Smooth muscle cell (in vitro differentiated cells): ENCODE data around the gene ZHX3. TPM values are rescaled to one million over a fixed set of nuclear protein-coding genes. Genes with fewer than 3 reads are reported as not detected.

Experiments
- DNase-seq: peaks from one replicate; lab custom pipeline; 2025; ENCODE audit not compliant: unreplicated experiment; lab: John Stamatoyannopoulos, UW
- H2AFZ ChIP-seq: fragments of 200-600 bp; sonication (generic); 2 replicates; pipeline ENCODE4 v1.6.0; 2016; ENCODE audit warnings: antibody characterized with exemption, low read depth, mild to moderate bottlenecking
- H3F3A ChIP-seq: fragments of 200-600 bp; sonication (generic); 2 replicates; pipeline ENCODE4 v1.6.0; 2017; ENCODE audit warnings: antibody characterized with exemption, low read depth
- H3K27ac ChIP-seq: fragments of 200-600 bp; sonication (generic); 2 replicates; pipeline ENCODE4 v1.5.1; 2016; ENCODE audit warnings: low read depth, mild to moderate bottlenecking
- H3K27me3 ChIP-seq: fragments of 200-600 bp; sonication (generic); 2 replicates; pipeline ENCODE4 v1.6.1; 2016; ENCODE audit warnings: low read depth, mild to moderate bottlenecking
- H3K36me3 ChIP-seq: fragments of 200-600 bp; sonication (generic); 2 replicates; pipeline ENCODE4 v1.5.1; 2016; ENCODE audit warnings: low read depth
- H3K4me1 ChIP-seq: fragments of 200-600 bp; sonication (generic); 2 replicates; pipeline ENCODE4 v1.5.1; 2016; ENCODE audit warnings: low read depth
- H3K4me2 ChIP-seq: fragments of 200-600 bp; sonication (generic); 2 replicates; pipeline ENCODE4 v1.6.0; 2016; ENCODE audit warnings: mild to moderate bottlenecking
- H3K4me3 ChIP-seq: fragments of 200-600 bp; sonication (generic); 2 replicates; pipeline ENCODE4 v1.5.1; 2016; ENCODE audit warnings: mild to moderate bottlenecking
- H3K79me2 ChIP-seq: fragments of 200-600 bp; sonication (generic); 2 replicates; pipeline ENCODE4 v1.6.0; 2016; ENCODE audit warnings: low read depth, mild to moderate bottlenecking
- H3K9ac ChIP-seq: fragments of 200-600 bp; sonication (generic); 2 replicates; pipeline ENCODE4 v1.6.0; 2016; ENCODE audit warnings: low read depth
- H3K9me3 ChIP-seq: fragments of 200-600 bp; sonication (generic); replicated peaks from 2 replicates; pipeline ENCODE4 v1.5.1; 2016; ENCODE audit warnings: low read depth
- H4K20me1 ChIP-seq: fragments of 200-600 bp; sonication (generic); 2 replicates; pipeline ENCODE4 v1.6.0; 2016; ENCODE audit warnings: low read depth
- CTCF ChIP-seq: fragments of 200-600 bp; sonication (generic); IDR thresholded peaks from 2 replicates; pipeline ENCODE4 v1.5.1; 2017; ENCODE audit warnings: borderline replicate concordance, mild to moderate bottlenecking, antibody characterized with exemption; ENCODE audit not compliant: insufficient read depth, poor library complexity, severe bottlenecking
- whole genome bisulfite sequencing: methylation state at CpG from one replicate; pipeline ENCODE4 v1.1.7; 2016; ENCODE audit warnings: low lambda C conversion rate; 5-methylcytosine and 5-hydroxymethylcytosine counted together
- polyA plus RNA-seq: library from polyadenylated mRNA; unstranded; fragments of >200 nt; fragmentation: Nextera tagmentation; extraction: Ambion mirVana; gene quantifications from 2 replicates; pipeline ENCODE4 v1.2.1, GENCODE V29; 2016
- total RNA-seq: library from RNA; depleted of rRNA; stranded (reverse); fragments of >200 nt; gene quantifications from 2 replicates; pipeline ENCODE4 v1.2.3, GENCODE V29; 2014

ZHX3 gene
- total and polyA plus RNA-seq, 2 experiments from 2014 or later, result 10.1 to 17.1 TPM

- peaks cover 26% of the 10 kb centered on the region for H3K4me1 ChIP-seq
- no peak overlapping the region for H2AFZ ChIP-seq
- peaks cover 22% of the 10 kb centered on the region for H4K20me1 ChIP-seq
- H3K9ac ChIP-seq, result no peak overlapping the region
- H3K79me2 ChIP-seq, result no peaks in the 10 kb centered on the region
- no peak overlapping the region for H3K4me3 ChIP-seq
- WGBS, result 100% methylated on average over 2 of the region's 2 CpGs
- no peaks in the 10 kb centered on the region for H3K9me3 ChIP-seq
- H3F3A ChIP-seq, result peaks cover 10% of the 10 kb centered on the region
- no peak overlapping the region for H3K4me2 ChIP-seq
- H3K36me3 ChIP-seq, result no peaks in the 10 kb centered on the region
- no peak overlapping the region for H3K27ac ChIP-seq
- DNase-seq, result no peak
- TF ChIP-seq CTCF, result no peak
- H3K27me3 ChIP-seq, result no peaks in the 10 kb centered on the region
Observed at GRCh38 chr20:41174782-41175181, 142.7 kb downstream of the ZHX3 start.

- no peak for DNase-seq
- Histone ChIP-seq H3K36me3 (no peaks in the 10 kb centered on the region), H4K20me1 (peaks cover 22% of the 10 kb centered on the region), H2AFZ (no peak overlapping the region), H3K4me3 (no peak overlapping the region), H3F3A (peaks cover 10% of the 10 kb centered on the region), H3K4me2 (no peak overlapping the region), H3K9me3 (no peaks in the 10 kb centered on the region), H3K27me3 (no peaks in the 10 kb centered on the region), H3K9ac (no peak overlapping the region), H3K79me2 (no peaks in the 10 kb centered on the region), H3K4me1 (peaks cover 26% of the 10 kb centered on the region), H3K27ac (no peak overlapping the region)
- WGBS, result over 99% methylated on average over 10 of the region's 10 CpGs
- TF ChIP-seq CTCF, result no peak
Observed at GRCh38 chr20:41174373-41174772, 143.2 kb downstream of the ZHX3 start.

GRCh38 chr20:41173791-41174341, 143.7 kb downstream of the ZHX3 start:
- Histone ChIP-seq H3K27ac (no peak overlapping the region), H3K79me2 (no peaks in the 10 kb centered on the region), H4K20me1 (peaks cover 22% of the 10 kb centered on the region), H3K4me3 (no peak overlapping the region), H3K27me3 (no peaks in the 10 kb centered on the region), H3K9me3 (no peaks in the 10 kb centered on the region), H3K36me3 (no peaks in the 10 kb centered on the region), H3K4me1 (peaks cover 26% of the 10 kb centered on the region), H3K4me2 (no peak overlapping the region), H3F3A (peaks cover 10% of the 10 kb centered on the region), H3K9ac (no peak overlapping the region), H2AFZ (no peak overlapping the region)
- no peak for DNase-seq
- no peak for TF ChIP-seq CTCF
- WGBS, result 96% methylated on average over 13 of the region's 13 CpGs

GRCh38 chr20:41173161-41173721, 144.3 kb downstream of the ZHX3 start:
- Histone ChIP-seq H3K9me3 (no peaks in the 10 kb centered on the region), H3K27ac (no peak overlapping the region), H3K79me2 (no peaks in the 10 kb centered on the region), H3K27me3 (no peaks in the 10 kb centered on the region), H3K4me2 (no peak overlapping the region), H3K4me1 (peaks cover 19% of the 10 kb centered on the region), H3F3A (peaks cover 10% of the 10 kb centered on the region), H2AFZ (no peak overlapping the region), H3K4me3 (no peak overlapping the region), H3K9ac (no peak overlapping the region), H3K36me3 (no peaks in the 10 kb centered on the region), H4K20me1 (peaks cover 22% of the 10 kb centered on the region)
- peak; percentile 95 for TF ChIP-seq CTCF
- WGBS, result 50% methylated on average over 9 of the region's 9 CpGs
- DNase-seq, result peak; percentile 39
